Neuronal stem cell (in vitro differentiated cells): Measurements from ENCODE around the gene RCOR3.
"Not testable (repeated sequence)": the region's sequence is repeated elsewhere in the genome, so short reads cannot be mapped to it uniquely, and the experiment has no call there.

Source experiments
- DNase-seq: peaks from one replicate; pipeline ENCODE4 v3.0.0-alpha.2; 2013; ENCODE audit warnings: low spot score
- H2AFZ ChIP-seq: one replicate; pipeline ENCODE4 v1.6.1; 2013; ENCODE audit warnings: mild to moderate bottlenecking, low read length, inconsistent platforms
- H2AK5ac ChIP-seq: 2 replicates; pipeline ENCODE4 v1.6.1; 2013; ENCODE audit warnings: low read depth, mild to moderate bottlenecking, inconsistent platforms, low read length, moderate library complexity, mixed read lengths
- H2BK120ac ChIP-seq: 2 replicates; pipeline ENCODE4 v1.6.1; 2013; ENCODE audit warnings: low read depth, mild to moderate bottlenecking, inconsistent platforms, low read length, moderate library complexity, mixed read lengths
- H2BK12ac ChIP-seq: one replicate; pipeline ENCODE4 v1.6.1; 2013; ENCODE audit warnings: low read length, inconsistent platforms
- H2BK15ac ChIP-seq: 2 replicates; pipeline ENCODE4 v1.6.1; 2013; ENCODE audit warnings: mild to moderate bottlenecking, low read length, inconsistent platforms, mixed read lengths
- H2BK5ac ChIP-seq: one replicate; pipeline ENCODE4 v1.6.1; 2013; ENCODE audit warnings: inconsistent platforms, mild to moderate bottlenecking, low read length, moderate library complexity
- H3K14ac ChIP-seq: one replicate; pipeline ENCODE4 v1.6.1; 2013; ENCODE audit warnings: low read length, inconsistent platforms
- H3K18ac ChIP-seq: 2 replicates; pipeline ENCODE4 v1.6.1; 2013; ENCODE audit warnings: low read length, inconsistent platforms
- H3K23ac ChIP-seq: 2 replicates; pipeline ENCODE4 v1.6.1; 2013; ENCODE audit warnings: low read depth, mild to moderate bottlenecking, mixed read lengths, low read length, inconsistent platforms; ENCODE audit not compliant: poor library complexity
- H3K27ac ChIP-seq: replicated peaks from 3 replicates; pipeline ENCODE4 v1.5.1; 2013; ENCODE audit warnings: low read length, inconsistent platforms
- H3K27me3 ChIP-seq, 3 experiments: 2 replicates each; pipeline ENCODE4 v1.6.1; 2013; ENCODE audit warnings: low read length in 3 of 3, mild to moderate bottlenecking in 2 of 3, inconsistent platforms in 1 of 3, low read depth in 1 of 3, mixed read lengths in 1 of 3, moderate library complexity in 1 of 3; ENCODE audit not compliant: control insufficient read depth in 3 of 3, insufficient read depth in 3 of 3
- H3K36me3 ChIP-seq, 2 donors: replicated peaks in 1 of 2; 2 replicates each; pipeline ENCODE4 v1.6.1; 2013; ENCODE audit warnings: low read length in 2 of 2; ENCODE audit not compliant: control insufficient read depth in 2 of 2, insufficient read depth in 2 of 2
- H3K4ac ChIP-seq: 2 replicates; pipeline ENCODE4 v1.6.1; 2013; ENCODE audit warnings: inconsistent platforms, mild to moderate bottlenecking, low read length, moderate library complexity
- H3K4me1 ChIP-seq, 2 donors: 1 replicate in 1 of 2; 2 replicates in 1 of 2; pipeline ENCODE4 v1.6.1; 2013; ENCODE audit warnings: low read length in 2 of 2, low read depth in 1 of 2; ENCODE audit not compliant: control insufficient read depth in 2 of 2, insufficient read depth in 1 of 2
- H3K4me2 ChIP-seq: one replicate; pipeline ENCODE4 v1.6.1; 2013; ENCODE audit warnings: mild to moderate bottlenecking, low read length, inconsistent platforms; ENCODE audit not compliant: insufficient read depth, poor library complexity, severe bottlenecking
- H3K4me3 ChIP-seq, 2 donors: 2 replicates each; pipeline ENCODE4 v1.5.1; 2013; ENCODE audit warnings: low read length in 2 of 2, mild to moderate bottlenecking in 2 of 2, inconsistent platforms in 1 of 2, moderate library complexity in 1 of 2
- H3K79me1 ChIP-seq: one replicate; pipeline ENCODE4 v1.6.1; 2013; ENCODE audit warnings: low read depth, mild to moderate bottlenecking, inconsistent platforms, low read length, moderate library complexity
- H3K9ac ChIP-seq: one replicate; pipeline ENCODE4 v1.6.1; 2013; ENCODE audit warnings: mild to moderate bottlenecking, low read depth, low read length, inconsistent platforms; ENCODE audit not compliant: poor library complexity
- H3K9me3 ChIP-seq, 2 donors: replicated peaks in 1 of 2; 2 replicates each; pipeline versions ENCODE3 to v1.6.1; 2013; ENCODE audit warnings: low read length in 2 of 2, mild to moderate bottlenecking in 2 of 2, inconsistent platforms in 1 of 2, low read depth in 1 of 2, mixed read lengths in 1 of 2, moderate library complexity in 1 of 2; ENCODE audit not compliant: control insufficient read depth in 2 of 2, insufficient read depth in 1 of 2
- H4K8ac ChIP-seq: one replicate; pipeline ENCODE4 v1.6.1; 2013; ENCODE audit warnings: low read depth, mild to moderate bottlenecking, inconsistent platforms, low read length, moderate library complexity
- H4K91ac ChIP-seq: one replicate; pipeline ENCODE4 v1.6.1; 2013; ENCODE audit warnings: low read length, low read depth, mild to moderate bottlenecking, inconsistent platforms; ENCODE audit not compliant: poor library complexity
- WGBS, 2 donors: extraction: QIAGEN DNeasy Blood & Tissue Kit; methylation state at CpG; one replicate each; pipeline ENCODE4 v1.1.7; 2013; ENCODE audit warnings: missing lambda C conversion rate in 2 of 2, mixed read lengths in 1 of 2; ENCODE audit not compliant: insufficient read length in 2 of 2, insufficient replicate concordance in 1 of 2; ENCODE audit errors: extremely low coverage in 2 of 2; 5-methylcytosine and 5-hydroxymethylcytosine counted together

The RCOR3 gene

DNA sequence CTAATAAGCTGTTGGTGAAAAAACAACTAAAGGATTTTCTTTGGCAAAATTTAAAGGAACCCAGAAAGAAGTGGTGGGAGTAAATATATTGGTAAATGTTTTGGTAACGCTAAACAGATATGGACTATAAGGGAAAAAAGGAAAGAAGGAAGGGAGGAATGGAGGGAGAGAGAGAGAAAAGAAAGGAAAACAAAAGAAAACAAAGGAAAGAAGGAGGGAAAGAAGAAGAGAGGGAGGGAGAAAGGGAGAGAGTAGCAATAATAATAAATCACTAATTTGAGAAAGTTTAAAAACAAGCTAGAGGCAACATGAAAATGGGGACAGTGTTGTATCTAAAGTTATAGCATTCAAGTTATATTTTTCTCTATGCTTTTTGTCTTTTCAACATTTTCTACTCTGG is 43.6 kb upstream of the RCOR3 start:
- Histone ChIP-seq H2AK5ac (no peak overlapping the region), H3K9me3 (no peaks in the 10 kb centered on the region), H4K91ac (no peak overlapping the region), H3K79me1 (no peaks in the 10 kb centered on the region), H2BK5ac (no peak overlapping the region), H3K18ac (no peak overlapping the region), H3K4ac (no peak overlapping the region), H2BK120ac (no peak overlapping the region), H3K27me3 (peaks cover 0 to 7% (median 0%) of the 10 kb centered on the region in 3 experiments), H3K23ac (no peak overlapping the region), H3K4me3 (no peak overlapping the region), H3K14ac (no peak overlapping the region), H3K4me2 (no peak overlapping the region), H3K27ac (no peak overlapping the region), H3K4me1 (no peaks in the 10 kb centered on the region), H2BK15ac (no peak overlapping the region), H3K9ac (no peak overlapping the region), H2BK12ac (no peak overlapping the region), H3K36me3 (no peaks in the 10 kb centered on the region), H2AFZ (no peak overlapping the region), H4K8ac (no peak overlapping the region)
- no peak for DNase-seq
- no CpG with 5 or more reads among the region's 1 CpG for WGBS, 2 donors

DNA sequence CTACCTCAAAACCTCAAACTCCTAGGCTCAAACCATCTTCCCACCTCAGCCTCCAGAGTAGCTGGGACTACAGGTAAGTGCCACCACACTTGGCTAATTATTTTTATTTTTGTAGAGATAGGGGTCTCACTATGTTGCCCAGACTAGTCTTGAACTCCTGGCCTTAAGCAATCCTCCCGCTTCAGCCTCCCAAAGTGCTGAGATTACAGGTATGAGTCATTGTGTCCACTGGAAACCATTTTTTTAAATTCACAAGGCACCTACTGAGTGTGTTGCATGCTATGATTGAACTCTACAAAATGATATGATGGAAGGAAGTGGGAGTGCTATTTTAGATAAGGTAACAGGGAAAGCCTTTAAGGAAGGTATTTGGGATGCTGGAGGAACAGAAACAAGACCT is 41.8 kb upstream of the RCOR3 start:
- Histone ChIP-seq H4K8ac (no peak overlapping the region), H3K36me3 (no peaks in the 10 kb centered on the region)

DNA sequence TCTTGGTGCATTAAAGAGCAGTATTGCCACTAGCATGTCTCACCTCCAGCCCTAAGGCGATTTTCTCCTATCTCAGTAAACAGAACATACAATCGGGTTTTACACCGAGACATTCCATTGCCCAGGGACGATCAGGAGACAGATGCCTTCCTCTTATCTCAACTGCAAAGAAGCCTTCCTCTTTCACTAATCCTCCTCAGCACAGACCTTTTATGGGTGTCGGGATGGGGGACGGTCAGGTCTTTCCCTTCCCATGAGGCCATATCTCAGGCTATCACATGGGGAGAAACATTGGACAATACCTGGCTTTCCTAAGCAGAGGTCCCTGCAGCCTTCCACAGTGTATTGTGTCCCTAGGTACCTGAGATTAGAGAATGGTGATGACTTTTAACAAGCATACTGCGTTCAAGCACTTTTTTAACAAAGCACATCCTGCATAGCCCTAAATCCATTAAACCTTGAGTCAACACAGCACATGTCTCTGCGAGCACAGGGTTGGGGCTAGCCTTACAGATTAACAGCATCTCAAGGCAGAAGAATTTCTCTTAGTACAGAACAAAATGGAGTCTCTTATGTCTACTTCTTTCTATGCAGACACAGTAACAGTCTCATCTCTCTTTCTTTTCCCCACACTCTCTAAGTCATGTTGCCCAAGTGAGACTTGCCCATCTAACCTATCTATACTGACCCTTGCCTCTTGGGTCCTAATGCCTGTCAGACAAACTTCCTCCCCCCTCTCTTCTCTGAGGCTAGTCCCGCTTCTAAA is 36.5 kb upstream of the RCOR3 start:
- not testable (repeated sequence) for H3K27me3 ChIP-seq, H3K23ac ChIP-seq, H3K9me3 ChIP-seq, H3K4ac ChIP-seq, H4K91ac ChIP-seq, H3K27ac ChIP-seq, H3K9ac ChIP-seq, H2AK5ac ChIP-seq, H3K4me1 ChIP-seq, H2AFZ ChIP-seq, H3K4me2 ChIP-seq, H2BK5ac ChIP-seq, H3K36me3 ChIP-seq, H4K8ac ChIP-seq, H3K14ac ChIP-seq, H3K18ac ChIP-seq, DNase-seq, H2BK120ac ChIP-seq, H2BK15ac ChIP-seq, H3K79me1 ChIP-seq, H2BK12ac ChIP-seq, H3K4me3 ChIP-seq
- no CpG with 5 or more reads among the region's 9 CpGs for WGBS, 2 donors

More for the DNA sequence above, 41.8 kb upstream of the RCOR3 start:
- WGBS, 2 donors: no CpG with 5 or more reads among the region's 1 CpG
- Histone ChIP-seq H3K18ac (no peak overlapping the region), H2AK5ac (no peak overlapping the region), H3K9me3 (no peaks in the 10 kb centered on the region), H2BK12ac (no peak overlapping the region), H2BK120ac (no peak overlapping the region), H3K4ac (no peak overlapping the region), H3K27me3 (peaks cover 0 to 7% (median 0%) of the 10 kb centered on the region in 3 experiments), H3K9ac (no peak overlapping the region), H3K14ac (no peak overlapping the region), H3K4me3 (no peak overlapping the region), H2AFZ (no peak overlapping the region), H3K79me1 (no peaks in the 10 kb centered on the region), H3K23ac (no peak overlapping the region), H2BK15ac (no peak overlapping the region), H3K4me2 (no peak overlapping the region), H2BK5ac (no peak overlapping the region), H4K91ac (no peak overlapping the region), H3K27ac (no peak overlapping the region), H3K4me1 (no peaks in the 10 kb centered on the region)
- DNase-seq: no peak

DNA sequence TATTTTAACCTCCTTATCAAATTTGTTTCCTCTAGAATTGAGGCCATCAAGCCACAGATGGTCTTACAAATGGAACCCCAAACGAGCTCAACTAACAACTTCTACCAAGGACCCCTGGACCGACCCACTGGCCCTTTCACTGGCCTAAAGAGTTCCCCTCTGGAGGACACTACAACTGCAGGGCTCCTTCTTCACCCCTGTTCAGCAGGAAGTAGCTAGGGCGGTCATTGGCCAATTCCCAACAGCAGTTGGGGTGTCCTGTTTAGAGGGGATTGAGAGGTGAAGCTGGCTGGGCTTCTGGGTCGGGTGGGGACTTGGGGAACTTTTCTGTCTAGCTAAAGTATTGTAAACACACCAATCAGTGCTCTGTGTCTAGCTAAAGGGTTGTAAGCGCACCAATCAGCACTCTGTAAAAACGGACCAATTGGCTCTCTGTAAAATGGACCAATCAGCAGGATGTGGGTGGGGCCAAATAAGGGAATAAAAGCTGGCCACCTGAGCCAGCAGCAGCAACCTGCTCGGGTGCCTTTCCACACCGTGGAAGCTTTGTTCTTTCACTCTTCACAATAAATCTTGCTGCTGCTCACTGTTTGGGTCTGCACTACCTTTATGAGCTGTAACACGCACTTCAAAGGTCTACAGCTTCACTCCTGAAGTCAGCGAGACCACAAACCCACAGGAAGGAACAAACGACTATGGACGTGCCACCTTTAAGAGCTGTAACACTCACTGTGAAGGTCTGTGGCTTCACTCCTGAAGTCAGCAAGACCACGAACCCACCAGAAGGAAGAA is 30.4 kb upstream of the RCOR3 start:
- H3K9ac ChIP-seq, H3K14ac ChIP-seq, H3K27me3 ChIP-seq, H3K79me1 ChIP-seq, DNase-seq, H4K8ac ChIP-seq, H3K4me2 ChIP-seq, H3K27ac ChIP-seq, H2BK15ac ChIP-seq, H2AK5ac ChIP-seq, H2BK12ac ChIP-seq, H2AFZ ChIP-seq, H2BK120ac ChIP-seq, H3K23ac ChIP-seq, H2BK5ac ChIP-seq, H4K91ac ChIP-seq, H3K4me1 ChIP-seq, H3K4ac ChIP-seq, H3K18ac ChIP-seq, H3K36me3 ChIP-seq, H3K4me3 ChIP-seq, H3K9me3 ChIP-seq: not testable (repeated sequence)
- no CpG with 5 or more reads among the region's 13 CpGs for WGBS, 2 donors
